Mononuclear cell (primary cell): Measurements from ENCODE around the gene THADA. TPM values are rescaled to one million over a fixed set of nuclear protein-coding genes. Genes with fewer than 3 reads are reported as not detected.

ENCODE experiments used
- H3K27me3 ChIP-seq: 2 replicates; pipeline ENCODE4 v1.6.0; 2011; ENCODE audit warnings: low read length, control low read depth; ENCODE audit not compliant: insufficient read depth
- H3K4me1 ChIP-seq: 2 replicates; pipeline ENCODE4 v1.5.1; 2011; ENCODE audit warnings: mild to moderate bottlenecking, low read length, control low read depth; ENCODE audit not compliant: insufficient read depth
- H3K4me3 ChIP-seq: 2 replicates; pipeline ENCODE4 v1.5.1; 2011; ENCODE audit warnings: mild to moderate bottlenecking, low read length, moderate library complexity
- H3K9me3 ChIP-seq: 2 replicates; pipeline ENCODE4 v1.5.1; 2011; ENCODE audit warnings: low read depth, mild to moderate bottlenecking, control low read depth, low read length
- total RNA-seq: library from RNA; depleted of rRNA; stranded (reverse); fragments of >200 nt; gene quantifications from one replicate; pipeline ENCODE4 v1.2.3, GENCODE V29; 2012

Gene THADA
- total RNA-seq, 1 donor = 25.5 TPM

- Histone ChIP-seq H3K4me1 (peaks cover 20% of the 10 kb centered on the region), H3K27me3 (no peaks in the 10 kb centered on the region), H3K4me3 (no peak overlapping the region), H3K9me3 (no peaks in the 10 kb centered on the region)
Observed at GRCh38 chr2:43367012-43367782, 228.6 kb downstream of the THADA start.

GRCh38 chr2:43363120-43363519 is 232.7 kb downstream of the THADA start:
- no peaks in the 10 kb centered on the region for H3K9me3 ChIP-seq
- no peaks in the 10 kb centered on the region for H3K27me3 ChIP-seq
- no peak overlapping the region for H3K4me3 ChIP-seq
- peaks cover 10% of the 10 kb centered on the region for H3K4me1 ChIP-seq

GRCh38 chr2:43361286-43361685 is 234.6 kb downstream of the THADA start:
- peaks cover 1% of the 10 kb centered on the region for H3K4me1 ChIP-seq
- H3K27me3 ChIP-seq = no peaks in the 10 kb centered on the region
- H3K9me3 ChIP-seq = no peaks in the 10 kb centered on the region
- H3K4me3 ChIP-seq = no peak overlapping the region

GRCh38 chr2:43360137-43360536 is 235.7 kb downstream of the THADA start:
- H3K27me3 ChIP-seq = no peaks in the 10 kb centered on the region
- no peaks in the 10 kb centered on the region for H3K9me3 ChIP-seq
- no peaks in the 10 kb centered on the region for H3K4me1 ChIP-seq
- H3K4me3 ChIP-seq = no peak overlapping the region

GRCh38 chr2:43358410-43359201 is 237.2 kb downstream of the THADA start:
- Histone ChIP-seq H3K27me3 (no peaks in the 10 kb centered on the region), H3K9me3 (no peaks in the 10 kb centered on the region), H3K4me3 (no peak overlapping the region), H3K4me1 (no peaks in the 10 kb centered on the region)

GRCh38 chr2:43356774-43357173 is 239.1 kb downstream of the THADA start:
- Histone ChIP-seq H3K27me3 (no peaks in the 10 kb centered on the region), H3K4me3 (no peak overlapping the region), H3K9me3 (no peaks in the 10 kb centered on the region), H3K4me1 (no peaks in the 10 kb centered on the region)

- H3K9me3 ChIP-seq = no peaks in the 10 kb centered on the region
- H3K4me1 ChIP-seq = no peaks in the 10 kb centered on the region
Observed at GRCh38 chr2:43355399-43355798, 240.4 kb downstream of the THADA start.

GRCh38 chr2:43349904-43350303 is 245.9 kb downstream of the THADA start:
- Histone ChIP-seq H3K4me1 (no peaks in the 10 kb centered on the region), H3K9me3 (no peaks in the 10 kb centered on the region), H3K4me3 (no peak overlapping the region), H3K27me3 (no peaks in the 10 kb centered on the region)

More at GRCh38 chr2:43355399-43355798, 240.4 kb downstream of the THADA start:
- H3K4me3 ChIP-seq = no peak overlapping the region
- no peaks in the 10 kb centered on the region for H3K27me3 ChIP-seq

GRCh38 chr2:43348908-43349661 is 246.8 kb downstream of the THADA start:
- Histone ChIP-seq H3K27me3 (no peaks in the 10 kb centered on the region), H3K4me3 (no peak overlapping the region), H3K4me1 (no peaks in the 10 kb centered on the region), H3K9me3 (no peaks in the 10 kb centered on the region)

- H3K9me3 ChIP-seq = no peaks in the 10 kb centered on the region
- no peaks in the 10 kb centered on the region for H3K27me3 ChIP-seq
- H3K4me1 ChIP-seq = no peaks in the 10 kb centered on the region
- H3K4me3 ChIP-seq = no peak overlapping the region
Observed at GRCh38 chr2:43347746-43348145, 248.1 kb downstream of the THADA start.

- Histone ChIP-seq H3K4me3 (no peak overlapping the region), H3K4me1 (no peaks in the 10 kb centered on the region), H3K9me3 (no peaks in the 10 kb centered on the region), H3K27me3 (no peaks in the 10 kb centered on the region)
Observed at GRCh38 chr2:43346602-43347567, 249.0 kb downstream of the THADA start.

GRCh38 chr2:43345872-43346271 is 250.0 kb downstream of the THADA start:
- Histone ChIP-seq H3K27me3 (no peaks in the 10 kb centered on the region), H3K9me3 (no peaks in the 10 kb centered on the region), H3K4me1 (no peaks in the 10 kb centered on the region), H3K4me3 (no peak overlapping the region)

GRCh38 chr2:43345391-43345813 is 250.4 kb downstream of the THADA start:
- Histone ChIP-seq H3K4me1 (no peaks in the 10 kb centered on the region), H3K4me3 (no peak overlapping the region), H3K27me3 (no peaks in the 10 kb centered on the region), H3K9me3 (no peaks in the 10 kb centered on the region)

- H3K9me3 ChIP-seq = no peaks in the 10 kb centered on the region
- no peak overlapping the region for H3K4me3 ChIP-seq
- H3K27me3 ChIP-seq = no peaks in the 10 kb centered on the region
- no peaks in the 10 kb centered on the region for H3K4me1 ChIP-seq
Observed at GRCh38 chr2:43344868-43345373, 250.9 kb downstream of the THADA start.
